HG02798 (cell line): ENCODE measurements around the gene COPA.
A peak's percentile ranks its signal among the peaks of the same experiment; 100 is the strongest.

Experiments
- ATAC-seq: cut with Tn5 transposase; IDR thresholded peaks from one replicate; pipeline ENCODE4 v1.9.1; 2021; ENCODE audit warnings: mild to moderate bottlenecking; ENCODE audit not compliant: unreplicated experiment, poor library complexity

The COPA gene

GRCh38 chr1:160284220-160284781 is 58.7 kb downstream of the COPA start:
- ATAC-seq: peak; percentile 20

- ATAC-seq: no peak
Observed at GRCh38 chr1:160282807-160283206, 60.2 kb downstream of the COPA start.

- no peak for ATAC-seq
Observed at GRCh38 chr1:160277987-160278386, 65.1 kb downstream of the COPA start.

GRCh38 chr1:160277330-160277729 is 65.7 kb downstream of the COPA start:
- no peak for ATAC-seq

- ATAC-seq: no peak
Observed at GRCh38 chr1:160271025-160271424, 72.0 kb downstream of the COPA start.

- no peak for ATAC-seq
Observed at GRCh38 chr1:160267284-160267991, 75.6 kb downstream of the COPA start.

GRCh38 chr1:160264795-160265307 is 78.2 kb downstream of the COPA start:
- ATAC-seq: no peak

- ATAC-seq: peak; percentile 87
Observed at GRCh38 chr1:160261893-160262794, 80.9 kb downstream of the COPA start, which contains the start of gene DCAF8. Gene DCAF8 (minus strand): TSS chr1:160262549. CDS start chr1:160244008, 18,541 bp downstream.

- peak; percentile 27 for ATAC-seq
Observed at GRCh38 chr1:160261556-160261892, 81.5 kb downstream of the COPA start.

GRCh38 chr1:160260406-160261382 is 82.4 kb downstream of the COPA start:
- ATAC-seq: no peak

- ATAC-seq: no peak
Observed at GRCh38 chr1:160258177-160258798, 84.8 kb downstream of the COPA start.

- ATAC-seq: no peak
Observed at GRCh38 chr1:160257411-160258015, 85.5 kb downstream of the COPA start.

GRCh38 chr1:160256396-160257046 is 86.5 kb downstream of the COPA start:
- no peak for ATAC-seq

GRCh38 chr1:160255781-160256300 is 87.2 kb downstream of the COPA start:
- no peak for ATAC-seq

- peak; percentile 87 for ATAC-seq
Observed at GRCh38 chr1:160251687-160252526, 91.1 kb downstream of the COPA start.

GRCh38 chr1:160251011-160251410 is 92.0 kb downstream of the COPA start:
- no peak for ATAC-seq

GRCh38 chr1:160247053-160247452 is 96.0 kb downstream of the COPA start:
- no peak for ATAC-seq
